ENCODE results near the gene STIL. TPM values are rescaled to one million over a fixed set of nuclear protein-coding genes. Genes with fewer than 3 reads are reported as not detected.

Gene STIL
- total and polyA plus RNA-seq, 3 donors from 2014 or later: 11.5 to 20.4 (median 12.0) TPM

- H3K9me3 ChIP-seq: no peaks in the 10 kb centered on the region
- no peak overlapping the region for H3K27ac ChIP-seq
- intact Hi-C loops (cut with DNase I; ENCODE audit: low total_unique reads): no loop called here
- H3K4me3 ChIP-seq: no peak overlapping the region
- H3K27me3 ChIP-seq: peaks cover 5% of the 10 kb centered on the region
- H3K36me3 ChIP-seq (ENCODE audit: low read depth, missing control alignments): no peaks in the 10 kb centered on the region
- 55 to 72% methylated on average over 4 of the region's 4 CpGs for WGBS, 2 donors
- TF ChIP-seq POLR2A (IDR thresholded peaks at IDR 0.05) (no peak), CTCF (IDR thresholded peaks at IDR 0.05) (no peak)
- H3K4me1 ChIP-seq: peaks cover 18% of the 10 kb centered on the region
- DNase-seq: no peak
Measured at GRCh38 chr1:47226839-47227215, 87.1 kb downstream of the STIL start.

GRCh38 chr1:47226121-47226838 lies 87.7 kb downstream of the STIL start:
- H3K4me3 ChIP-seq: no peak overlapping the region
- H3K4me1 ChIP-seq: peaks cover 13% of the 10 kb centered on the region
- TF ChIP-seq CTCF (IDR thresholded peaks at IDR 0.05): no peak
- no peak for TF ChIP-seq POLR2A (IDR thresholded peaks at IDR 0.05)
- no peaks in the 10 kb centered on the region for H3K9me3 ChIP-seq
- no peak overlapping the region for H3K27ac ChIP-seq
- WGBS, 2 donors: 17 to 26% methylated on average over 19 of the region's 19 CpGs
- H3K27me3 ChIP-seq: peaks cover 5% of the 10 kb centered on the region
- H3K36me3 ChIP-seq (ENCODE audit: low read depth, missing control alignments): no peaks in the 10 kb centered on the region
- DNase-seq: no peak
- intact Hi-C loops (cut with DNase I; ENCODE audit: low total_unique reads): no loop called here

GRCh38 chr1:47225430-47226100 lies 88.4 kb downstream of the STIL start:
- Histone ChIP-seq H3K4me1 (peaks cover 10% of the 10 kb centered on the region), H3K9me3 (no peaks in the 10 kb centered on the region), H3K36me3 (ENCODE audit: low read depth, missing control alignments) (no peaks in the 10 kb centered on the region), H3K27me3 (peaks cover 5% of the 10 kb centered on the region), H3K27ac (no peak overlapping the region), H3K4me3 (peak overlapping the region; percentile 36)
- DNase-seq: no peak
- TF ChIP-seq POLR2A (IDR thresholded peaks at IDR 0.05) (no peak), CTCF (IDR thresholded peaks at IDR 0.05) (no peak)
- intact Hi-C loops (cut with DNase I; ENCODE audit: low total_unique reads): no loop called here
- 2% methylated on average over 20 to 46 of the region's 79 CpGs for WGBS, 2 donors

GRCh38 chr1:47224676-47225399 lies 89.1 kb downstream of the STIL start:
- no peaks in the 10 kb centered on the region for H3K9me3 ChIP-seq
- DNase-seq: no peak
- intact Hi-C loops (cut with DNase I; ENCODE audit: low total_unique reads): no loop called here
- peak overlapping the region; percentile 36 for H3K4me3 ChIP-seq
- peaks cover 2% of the 10 kb centered on the region for H3K27me3 ChIP-seq
- TF ChIP-seq POLR2A (IDR thresholded peaks at IDR 0.05) (no peak), CTCF (IDR thresholded peaks at IDR 0.05) (no peak)
- WGBS, 2 donors: 4 to 18% methylated on average over 4 to 29 of the region's 30 CpGs
- no peaks in the 10 kb centered on the region for H3K36me3 ChIP-seq (ENCODE audit: low read depth, missing control alignments)
- peaks cover 10% of the 10 kb centered on the region for H3K4me1 ChIP-seq
- H3K27ac ChIP-seq: no peak overlapping the region
